Endothelial cell of umbilical vein (primary cell): ENCODE measurements around the gene COQ8B. TPM values are rescaled to one million over a fixed set of nuclear protein-coding genes. Genes with fewer than 3 reads are reported as not detected.

Experiments
- BruUV-seq: library from RNA; stranded (reverse); fragments of 400-500 nt; replicated peaks from 2 replicates; lab custom pipeline; 2021; lab: Mats Ljungman, UMichigan
- CTCF ChIA-PET: fragments of 300-600, 350-600 bp; sonication (Branson Sonifier 250); formaldehyde crosslinking; loops from one replicate; lab custom pipeline; 2021; ENCODE audit warnings: antibody characterized with exemption, inconsistent platforms; lab: Charles Lee
- POLR2A ChIA-PET: fragments of 300-600, 350-600 bp; sonication (Branson Sonifier 250); formaldehyde crosslinking; loops from one replicate; lab custom pipeline; 2021; ENCODE audit warnings: antibody characterized with exemption, inconsistent platforms; lab: Charles Lee
- DNase-seq: peaks from one replicate; pipeline ENCODE4 v3.0.0-alpha.2; 2011; ENCODE audit warnings: low read depth, low spot score
- FAIRE-seq: peaks from 2 replicates; lab custom pipeline; 2011; peaks lifted over from hg19 to GRCh38; lab: Jason Lieb, UNC
- H2AFZ ChIP-seq: 2 replicates; pipeline ENCODE4 v1.6.0; 2012; ENCODE audit warnings: low read depth, low read length, control low read depth, inconsistent platforms
- H3K27ac ChIP-seq: 2 replicates; pipeline ENCODE4 v1.5.1; 2011; ENCODE audit warnings: low read depth, mild to moderate bottlenecking, control low read depth, low read length, moderate library complexity; ENCODE audit not compliant: insufficient read depth
- H3K27me3 ChIP-seq, 2 experiments: 2 replicates each; pipeline versions ENCODE4 v1.6.0 to v1.6.1; 2011; ENCODE audit warnings: low read length in 2 of 2, mixed read lengths in 1 of 2; ENCODE audit not compliant: control insufficient read depth in 2 of 2, insufficient read depth in 2 of 2
- H3K36me3 ChIP-seq, 2 experiments: 2 replicates in 1 of 2; 3 replicates in 1 of 2; pipeline ENCODE4 v1.5.1; 2011; ENCODE audit warnings: low read length in 2 of 2, mild to moderate bottlenecking in 1 of 2, moderate library complexity in 1 of 2; ENCODE audit not compliant: control insufficient read depth in 2 of 2, insufficient read depth in 2 of 2; ENCODE audit errors: extremely low read depth in 1 of 2
- H3K4me1 ChIP-seq: 3 replicates; pipeline ENCODE4 v1.5.1; 2011; ENCODE audit warnings: mild to moderate bottlenecking, low read length; ENCODE audit not compliant: control insufficient read depth, insufficient read depth; ENCODE audit errors: extremely low read depth
- H3K4me2 ChIP-seq: 2 replicates; pipeline ENCODE4 v1.6.1; 2011; ENCODE audit warnings: low read length, control low read depth, mixed read lengths; ENCODE audit not compliant: insufficient read depth
- H3K4me3 ChIP-seq, 3 experiments: fragments of 200-600 bp in 1 of 3; sonication (generic), shearing (Covaris generic) in 1 of 3; replicated peaks in 1 of 3; 2 replicates each; pipeline ENCODE4 v1.5.1; 2011 to 2016; ENCODE audit warnings: control low read depth in 3 of 3, low read length in 3 of 3, mild to moderate bottlenecking in 2 of 3, inconsistent platforms in 1 of 3, low read depth in 1 of 3, moderate library complexity in 1 of 3; ENCODE audit not compliant: insufficient read depth in 1 of 3
- H3K79me2 ChIP-seq: 2 replicates; pipeline ENCODE4 v1.6.0; 2012; ENCODE audit warnings: low read length, inconsistent platforms; ENCODE audit not compliant: control insufficient read depth, insufficient read depth
- H3K9ac ChIP-seq: replicated peaks from 2 replicates; pipeline ENCODE3; 2011; ENCODE audit warnings: low read length, control low read depth; ENCODE audit not compliant: insufficient read depth; ENCODE audit errors: extremely low read depth
- H3K9me1 ChIP-seq: replicated peaks from 3 replicates; pipeline ENCODE4 v1.6.0; 2011; ENCODE audit warnings: mild to moderate bottlenecking, low read length; ENCODE audit not compliant: control insufficient read depth, insufficient read depth; ENCODE audit errors: extremely low read depth
- H3K9me3 ChIP-seq: replicated peaks from 2 replicates; pipeline ENCODE4 v1.5.1; 2012; ENCODE audit warnings: low read length, inconsistent platforms; ENCODE audit not compliant: control insufficient read depth, insufficient read depth
- H4K20me1 ChIP-seq: replicated peaks from 2 replicates; pipeline ENCODE3; 2011; ENCODE audit warnings: mild to moderate bottlenecking, low read length; ENCODE audit not compliant: control insufficient read depth, insufficient read depth; ENCODE audit errors: extremely low read depth
- EZH2 ChIP-seq: IDR thresholded peaks from 2 replicates; pipeline ENCODE4 v1.6.1; 2012; ENCODE audit warnings: borderline replicate concordance, low read depth, mild to moderate bottlenecking, moderate library complexity, low read length, inconsistent platforms; ENCODE audit not compliant: severe bottlenecking
- FOS ChIP-seq: IDR thresholded peaks from 2 replicates; pipeline ENCODE4 v1.6.1; 2011; ENCODE audit warnings: mild to moderate bottlenecking, low read length, moderate library complexity, borderline replicate concordance; ENCODE audit not compliant: insufficient read depth
- GATA2 ChIP-seq: IDR thresholded peaks from 2 replicates; pipeline ENCODE4 v1.7.0; 2011; ENCODE audit warnings: low read depth, mild to moderate bottlenecking, moderate library complexity, mixed read lengths, low read length; ENCODE audit not compliant: insufficient read length, insufficient read depth
- JUN ChIP-seq: IDR thresholded peaks from 2 replicates; pipeline ENCODE4 v1.6.1; 2011; ENCODE audit warnings: borderline replicate concordance, low read depth; ENCODE audit not compliant: insufficient read length, insufficient read depth
- MAX ChIP-seq: IDR thresholded peaks from 2 replicates; pipeline ENCODE4 v1.6.1; 2011; ENCODE audit not compliant: insufficient read depth, insufficient read length
- MYC ChIP-seq: IDR thresholded peaks from one replicate; pipeline ENCODE4 v1.6.1; 2011; ENCODE audit warnings: mild to moderate bottlenecking, low read depth, low read length
- POLR2A ChIP-seq: IDR thresholded peaks from 2 replicates; pipeline ENCODE4 v1.6.1; 2012; ENCODE audit warnings: low read depth, mild to moderate bottlenecking, control low read depth, low read length
- POLR2AphosphoS5 ChIP-seq: IDR thresholded peaks from 2 replicates; pipeline ENCODE4 v1.6.1; 2012; ENCODE audit warnings: low read depth, mild to moderate bottlenecking, control low read depth, low read length, moderate library complexity; ENCODE audit not compliant: insufficient read depth
- dilution Hi-C: fragments of 300-500 bp; cut with MboI; formaldehyde crosslinking; loops from one replicate; pipeline ENCODE4 v1.15.0; 2019; ENCODE audit warnings: low sequenced_read_pairs; ENCODE audit not compliant: extremely low pct_ligation_motif_present
- intact Hi-C: fragments of 100-400 bp; cut with micrococcal nuclease; formaldehyde crosslinking; loops from one replicate; pipeline ENCODE4 v1.10.0; 2022
- polyA plus RNA-seq, 4 experiments: library from polyadenylated mRNA; depleted of rRNA in 3 of 4; stranded (reverse) in 3 of 4; unstranded in 1 of 4; fragments of >200 nt; gene quantifications; 2 replicates each; pipeline versions ENCODE4 v1.2.1 to v1.2.3, GENCODE V29; 2011 to 2012; ENCODE audit warnings: missing spikeins in 1 of 4
- total RNA-seq: library from RNA; stranded (reverse); gene quantifications from 2 replicates; pipeline ENCODE4 v1.2.3, GENCODE V29; 2021
- TF ChIP-seq, protein P1 (sequence below), 2 donors: IDR thresholded peaks; 1 replicate in 1 of 2; 2 replicates in 1 of 2; pipeline ENCODE4 v1.5.1; 2011; ENCODE audit warnings: low read length in 2 of 2, mild to moderate bottlenecking in 2 of 2, moderate library complexity in 2 of 2, control low read depth in 1 of 2, inconsistent platforms in 1 of 2, low read depth in 1 of 2; ENCODE audit not compliant: insufficient read depth in 1 of 2; ENCODE audit errors: extremely low read depth in 1 of 2

COQ8B gene
- total and polyA plus RNA-seq, 2 donors (not counting 3 experiments of a cell fraction or from before 2014, with no cell fraction given): 16.2 to 19.2 TPM

DNA sequence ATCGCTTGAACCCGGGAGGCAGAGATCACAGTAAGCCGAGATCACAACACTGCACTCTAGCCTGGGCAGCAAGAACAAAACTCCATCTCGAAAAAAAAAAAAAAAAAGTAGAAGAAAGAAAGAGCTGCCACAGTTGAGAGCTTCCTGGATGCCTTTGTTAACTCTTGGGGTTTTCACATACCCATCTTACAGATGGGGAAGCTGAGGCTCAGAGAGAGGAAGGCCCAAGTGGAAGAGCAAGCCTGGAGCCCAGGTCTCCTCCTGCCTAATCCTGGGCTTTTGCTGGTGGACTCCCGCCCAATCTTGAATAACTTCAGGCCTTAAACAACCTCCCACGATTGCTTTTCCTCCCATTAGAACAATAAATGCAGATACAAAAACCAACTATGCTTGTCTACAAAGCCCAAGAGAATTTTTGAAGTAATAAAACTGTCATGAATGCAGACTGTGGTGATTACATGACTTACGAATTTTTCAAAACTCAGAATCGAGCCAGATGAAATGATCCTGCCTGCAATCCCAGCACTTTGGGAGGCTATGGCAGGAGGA, 73.9 kb downstream of the COQ8B start:
- no peak for FAIRE-seq
- H3K4me2 ChIP-seq: no peak overlapping the region
- no peak overlapping the region for H3K27ac ChIP-seq
- H3K4me1 ChIP-seq: peaks cover 27% of the 10 kb centered on the region
- H3K36me3 ChIP-seq: no peaks in the 10 kb centered on the region
- H3K79me2 ChIP-seq: no peaks in the 10 kb centered on the region
- H3K9me1 ChIP-seq: no peaks in the 10 kb centered on the region
- H3K9ac ChIP-seq: no peak overlapping the region
- dilution Hi-C loops (no loop called here), intact Hi-C loops (no loop called here)
- no peak for DNase-seq
- ChIA-PET CTCF (interaction anchor here (5.2 kb wide), 1 partner anchor 8 kb away, joined by 81 read pairs; no protein-coding TSS in a partner anchor), POLR2A (no interaction called here)
- TF ChIP-seq EZH2 (no peak), FOS (no peak), JUN (no peak), POLR2A (no peak), GATA2 (no peak), MAX (no peak), POLR2AphosphoS5 (no peak), MYC (no peak)
- TF ChIP-seq, protein P1, sequence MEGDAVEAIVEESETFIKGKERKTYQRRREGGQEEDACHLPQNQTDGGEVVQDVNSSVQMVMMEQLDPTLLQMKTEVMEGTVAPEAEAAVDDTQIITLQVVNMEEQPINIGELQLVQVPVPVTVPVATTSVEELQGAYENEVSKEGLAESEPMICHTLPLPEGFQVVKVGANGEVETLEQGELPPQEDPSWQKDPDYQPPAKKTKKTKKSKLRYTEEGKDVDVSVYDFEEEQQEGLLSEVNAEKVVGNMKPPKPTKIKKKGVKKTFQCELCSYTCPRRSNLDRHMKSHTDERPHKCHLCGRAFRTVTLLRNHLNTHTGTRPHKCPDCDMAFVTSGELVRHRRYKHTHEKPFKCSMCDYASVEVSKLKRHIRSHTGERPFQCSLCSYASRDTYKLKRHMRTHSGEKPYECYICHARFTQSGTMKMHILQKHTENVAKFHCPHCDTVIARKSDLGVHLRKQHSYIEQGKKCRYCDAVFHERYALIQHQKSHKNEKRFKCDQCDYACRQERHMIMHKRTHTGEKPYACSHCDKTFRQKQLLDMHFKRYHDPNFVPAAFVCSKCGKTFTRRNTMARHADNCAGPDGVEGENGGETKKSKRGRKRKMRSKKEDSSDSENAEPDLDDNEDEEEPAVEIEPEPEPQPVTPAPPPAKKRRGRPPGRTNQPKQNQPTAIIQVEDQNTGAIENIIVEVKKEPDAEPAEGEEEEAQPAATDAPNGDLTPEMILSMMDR (IDR thresholded peaks at IDR 0.05; ENCODE audit: extremely low read depth in 1 of 2, insufficient read depth in 1 of 2, low read depth in 1 of 2, low read length in 2 of 2): no peak
- BruUV-seq: no TSS peak
- H3K4me3 ChIP-seq: no peak overlapping the region
- H4K20me1 ChIP-seq: no peaks in the 10 kb centered on the region
- no peak overlapping the region for H2AFZ ChIP-seq
- H3K27me3 ChIP-seq: no peaks in the 10 kb centered on the region
- no peaks in the 10 kb centered on the region for H3K9me3 ChIP-seq
